ENCODE data around the gene IMPACT. TPM values are rescaled to one million over a fixed set of nuclear protein-coding genes. Genes with fewer than 3 reads are reported as not detected.
A peak's percentile ranks its signal among the peaks of the same experiment; 100 is the strongest.

The IMPACT gene
- total and polyA plus RNA-seq, 2 of the 8 experiments (the other 6 are each of a cell fraction or from before 2014, with no cell fraction given), result 31.1 to 44.6 TPM

GRCh38 chr18:24426398-24427294, at the start of gene IMPACT (continued):
- TF ChIP-seq SIRT6 (IDR thresholded peaks at IDR 0.05; ENCODE audit: low read length) (no peak), EGR1 (IDR thresholded peaks at IDR 0.05; ENCODE audit: borderline replicate concordance, low read depth, low read length) (peak; percentile 92), ASH2L (IDR thresholded peaks at IDR 0.05; ENCODE audit: low read length) (peak; percentile 91), KDM4A (IDR thresholded peaks at IDR 0.05; ENCODE audit: low read depth, low read length, severe bottlenecking) (peak; percentile 59), SP4 (IDR thresholded peaks at IDR 0.05; ENCODE audit: low read length) (no peak; the same call in 1 of the 2 replicates), BRCA1 (IDR thresholded peaks at IDR 0.05; ENCODE audit: low read depth, low read length) (no peak), SP2 (IDR thresholded peaks at IDR 0.05; ENCODE audit: low read length) (no peak), SIX5 (IDR thresholded peaks at IDR 0.05; ENCODE audit: low read depth, low read length) (no peak), YY1 (IDR thresholded peaks at IDR 0.05; ENCODE audit: low read depth, low read length) (peak; percentile 27; the same call in 1 of the 2 replicates), HDAC6 (IDR thresholded peaks at IDR 0.05; ENCODE audit: low read depth, low read length) (no peak), KDM1A (IDR thresholded peaks at IDR 0.05; ENCODE audit: borderline replicate concordance, low read length) (no peak), CHD2 (IDR thresholded peaks at IDR 0.05; ENCODE audit: low read length) (peak; percentile 83), CHD1 (IDR thresholded peaks at IDR 0.05; ENCODE audit: low read depth, low read length) (no peak), HDAC2 (IDR thresholded peaks at IDR 0.05; ENCODE audit: borderline replicate concordance in 1 of 2, low read depth in 2 of 2, low read length in 2 of 2) (peak in 1 of 2 experiments; percentile 68; a peak in 1 of 4 replicates), CTBP2 (IDR thresholded peaks at IDR 0.05; ENCODE audit: borderline replicate concordance, insufficient read depth, insufficient read length, low read length) (no peak), RFX5 (IDR thresholded peaks at IDR 0.05; ENCODE audit: borderline replicate concordance, low read depth, low read length) (no peak), JUN (IDR thresholded peaks at IDR 0.05; ENCODE audit: low read depth, low read length) (no peak), CTCF (IDR thresholded peaks at IDR 0.05; ENCODE audit: control extremely low read depth in 1 of 3, insufficient read depth in 1 of 3, low read depth in 1 of 3, low read length in 3 of 3) (no peak), BACH1 (IDR thresholded peaks at IDR 0.05; ENCODE audit: low read length) (no peak), TCF12 (IDR thresholded peaks at IDR 0.05; ENCODE audit: low read depth, low read length) (no peak), TAF7 (optimal IDR thresholded peaks at IDR 0.05; ENCODE audit: borderline replicate concordance, low read depth, low read length) (peak; percentile 91), CBX8 (IDR thresholded peaks at IDR 0.05; ENCODE audit: borderline replicate concordance, low read depth, low read length) (no peak), SRF (IDR thresholded peaks at IDR 0.05; ENCODE audit: low read depth, low read length) (peak; percentile 51)

All from H1 (cell line).